ENCODE results near the gene ANK2.
"Not testable (repeated sequence)": the region's sequence is repeated elsewhere in the genome, so short reads cannot be mapped to it uniquely, and the experiment has no call there.

The ANK2 gene

GRCh38 chr4:113189546-113189945 is 140.1 kb downstream of the ANK2 start:
- FAIRE-seq = no peak
- DNase-seq (ENCODE audit: low spot score) = no peak

GRCh38 chr4:113209153-113209552 is 159.7 kb downstream of the ANK2 start:
- DNase-seq (ENCODE audit: low spot score) (no peak), FAIRE-seq (no peak)

DNA sequence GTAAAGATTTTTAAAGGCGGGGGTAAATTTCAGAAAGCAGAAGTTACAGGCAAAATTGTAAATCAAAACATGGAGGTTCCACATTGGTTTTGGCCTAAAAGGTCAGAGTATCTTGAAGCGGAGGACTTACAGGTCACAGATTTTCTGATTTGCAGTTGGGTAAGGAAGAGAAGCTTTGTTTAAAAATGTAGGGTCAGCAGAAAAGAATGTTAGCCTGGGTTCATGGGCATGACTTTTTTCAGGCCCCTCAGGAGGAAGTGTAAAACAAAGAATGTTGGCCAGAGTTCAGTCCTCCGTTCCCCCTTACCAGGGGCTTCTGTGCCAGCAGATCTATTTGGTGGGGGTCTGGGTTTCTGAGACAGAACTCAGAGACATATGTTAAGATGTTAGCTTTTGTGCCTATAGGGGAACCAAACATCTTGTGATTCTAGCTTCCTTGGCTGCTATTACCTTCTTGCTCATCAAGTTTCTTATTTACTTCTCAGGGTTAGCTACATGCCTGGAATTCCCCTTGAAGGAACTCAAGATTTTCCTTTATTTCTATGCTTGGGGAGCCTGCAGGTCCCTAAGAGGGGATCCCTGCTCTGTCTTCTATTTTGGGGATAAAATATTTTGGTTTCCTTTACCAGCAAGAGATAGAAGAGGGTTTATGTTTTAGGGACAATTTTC is 160.3 kb downstream of the ANK2 start:
- no peak for FAIRE-seq
- no peak for DNase-seq (ENCODE audit: low spot score)

DNA sequence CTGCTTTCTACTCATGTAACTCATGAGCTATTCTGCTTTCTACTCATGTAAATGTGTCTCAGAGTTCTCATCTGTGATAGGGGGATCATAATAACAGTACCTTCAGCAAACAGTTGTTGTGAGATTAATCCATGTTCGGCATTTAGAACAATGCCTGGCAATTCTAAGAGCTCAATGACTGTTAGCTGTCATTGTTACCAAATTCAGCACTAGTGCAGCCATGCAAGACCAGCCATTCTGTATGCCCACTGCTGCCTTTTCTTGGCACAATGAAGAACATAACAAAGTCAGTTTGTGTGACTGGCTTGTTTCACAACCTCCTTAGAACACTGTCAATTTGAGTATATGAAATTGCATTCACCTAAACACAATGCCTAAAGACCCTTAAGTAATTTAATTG is 163.2 kb downstream of the ANK2 start:
- DNase-seq (ENCODE audit: low spot score) = no peak
- peak; percentile 27 for FAIRE-seq

- FAIRE-seq (peak; percentile 32), DNase-seq (ENCODE audit: low spot score) (no peak)
Measured at GRCh38 chr4:113221990-113222389, 172.5 kb downstream of the ANK2 start.

- peak; percentile 27 for DNase-seq (ENCODE audit: low spot score)
- FAIRE-seq = no peak
Measured at GRCh38 chr4:113222471-113222870, 173.0 kb downstream of the ANK2 start.

DNA sequence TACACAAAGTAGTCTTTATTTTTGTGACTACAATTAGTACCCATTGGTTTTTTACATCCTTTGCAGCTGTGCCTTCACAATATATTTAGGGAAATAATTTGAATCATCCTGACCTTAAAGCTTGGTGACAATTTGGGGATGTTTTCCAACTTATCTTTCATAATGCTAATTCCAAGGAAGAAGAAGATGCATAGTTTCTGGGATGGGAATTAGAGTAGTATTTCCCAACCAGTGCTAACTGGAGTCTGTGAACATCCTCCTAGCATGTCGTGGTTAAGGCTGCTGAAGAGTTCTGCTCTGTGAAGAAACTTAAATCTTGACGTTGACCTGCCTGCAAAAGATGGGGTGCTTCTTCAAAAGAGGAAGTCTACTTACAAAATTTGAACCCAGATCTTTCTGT is 173.5 kb downstream of the ANK2 start:
- FAIRE-seq (no peak), DNase-seq (ENCODE audit: low spot score) (no peak)

GRCh38 chr4:113232194-113232593 is 182.7 kb downstream of the ANK2 start:
- FAIRE-seq (no peak), DNase-seq (ENCODE audit: low spot score) (peak; percentile 12)

- DNase-seq (ENCODE audit: low spot score) (no peak), FAIRE-seq (no peak)
Measured at GRCh38 chr4:113236916-113237315, 187.5 kb downstream of the ANK2 start.

DNA sequence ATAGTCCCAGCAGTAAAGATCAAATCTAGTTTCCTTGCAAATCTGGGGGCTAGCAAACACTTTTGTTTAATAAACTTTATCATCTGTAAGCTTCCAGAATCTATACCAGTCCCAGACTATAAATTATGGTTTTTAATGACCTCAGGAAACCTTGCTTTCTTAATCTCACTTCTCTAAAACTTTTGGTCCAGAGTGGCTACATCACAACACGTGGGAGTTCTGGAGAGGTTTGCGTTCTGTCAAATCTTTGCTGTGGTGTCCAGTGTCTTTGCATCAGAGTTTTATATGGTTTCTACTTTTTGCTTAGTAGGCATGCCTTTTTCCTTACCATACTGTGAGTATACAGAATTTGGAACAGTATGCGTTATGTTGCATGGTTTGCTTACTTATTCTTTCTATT is 193.9 kb downstream of the ANK2 start:
- FAIRE-seq (no peak), DNase-seq (ENCODE audit: low spot score) (no peak)

DNA sequence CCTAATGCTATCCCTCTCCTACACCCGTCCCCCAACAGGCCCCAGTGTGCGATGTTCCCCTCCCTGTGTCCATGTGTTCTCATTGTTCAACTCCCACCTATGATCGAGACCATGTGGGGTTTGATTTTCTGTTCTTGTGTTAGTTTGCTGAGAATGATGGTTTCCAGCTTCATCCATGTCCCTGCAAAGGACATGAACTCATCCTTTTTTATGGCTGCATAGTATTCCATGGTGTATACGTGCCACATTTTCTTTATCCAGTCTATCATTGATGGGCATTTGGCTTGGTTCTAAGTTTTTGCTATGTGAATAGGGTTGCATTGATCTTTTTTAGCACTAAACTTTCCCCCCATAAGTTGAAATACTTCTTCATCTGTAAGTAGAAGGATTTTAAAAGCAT is 195.3 kb downstream of the ANK2 start:
- not testable (repeated sequence) for DNase-seq (ENCODE audit: low spot score); FAIRE-seq

- no peak for DNase-seq (ENCODE audit: low spot score)
- FAIRE-seq = no peak
Measured at GRCh38 chr4:113248320-113248719, 198.9 kb downstream of the ANK2 start.

DNA sequence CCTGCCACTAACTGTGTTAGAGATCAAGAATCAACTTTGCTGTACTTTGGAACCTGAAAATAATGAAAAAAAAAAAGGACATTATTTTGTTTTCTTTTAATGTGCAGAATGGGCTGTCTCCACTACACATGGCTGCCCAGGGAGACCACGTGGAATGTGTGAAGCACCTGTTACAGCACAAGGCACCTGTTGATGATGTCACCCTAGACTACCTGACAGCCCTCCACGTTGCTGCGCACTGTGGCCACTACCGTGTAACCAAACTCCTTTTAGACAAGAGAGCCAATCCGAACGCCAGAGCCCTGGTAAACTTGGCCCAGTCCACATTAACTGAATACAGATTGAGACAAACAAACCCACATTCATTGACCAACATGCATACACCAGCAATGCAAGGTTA is 206.2 kb downstream of the ANK2 start:
- DNase-seq (ENCODE audit: low spot score) (no peak), FAIRE-seq (no peak)

- no peak for FAIRE-seq
- DNase-seq (ENCODE audit: low spot score) = no peak
Measured at GRCh38 chr4:113256946-113257345, 207.5 kb downstream of the ANK2 start.

- FAIRE-seq (no peak), DNase-seq (ENCODE audit: low spot score) (no peak)
Measured at GRCh38 chr4:113260688-113261087, 211.2 kb downstream of the ANK2 start.

GRCh38 chr4:113263274-113263673 is 213.8 kb downstream of the ANK2 start:
- no peak for FAIRE-seq
- DNase-seq (ENCODE audit: low spot score) = no peak

DNA sequence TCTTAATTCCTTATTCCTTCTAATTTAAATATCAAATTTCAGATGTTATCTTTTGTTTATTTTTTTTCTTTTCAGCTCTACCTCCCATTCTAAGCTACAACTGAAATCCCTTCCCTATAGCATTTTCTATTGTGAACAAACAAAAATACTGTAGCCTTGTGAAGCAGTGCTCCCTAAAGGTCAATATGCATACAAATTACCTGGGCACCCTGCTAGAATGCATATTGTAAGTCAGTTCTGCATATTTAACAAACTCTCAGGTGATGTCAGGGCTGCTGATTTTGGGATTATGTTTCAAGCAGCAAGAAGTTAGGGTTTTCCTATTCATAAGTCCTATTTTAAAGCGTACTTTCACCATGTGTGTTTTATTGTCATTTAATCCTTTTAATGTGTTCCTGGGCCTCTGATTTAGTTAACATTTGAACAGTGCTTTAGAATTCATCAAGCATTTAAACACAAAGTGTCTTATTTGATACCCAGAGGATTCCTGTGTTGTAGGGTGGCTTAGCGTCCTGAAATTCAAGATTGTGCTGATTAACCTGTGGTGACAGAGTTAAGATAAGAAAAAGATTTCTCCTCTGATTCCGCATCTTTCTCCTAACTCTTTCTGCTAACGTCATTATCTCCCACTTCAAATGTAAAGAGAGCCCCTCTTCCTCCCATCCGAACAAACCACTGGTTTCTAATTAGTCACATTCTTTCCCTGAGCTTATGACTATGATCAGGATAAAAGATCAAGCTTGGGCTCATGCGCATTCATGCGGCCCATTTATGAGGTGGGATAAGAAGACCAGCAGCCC is 221.3 kb downstream of the ANK2 start:
- FAIRE-seq = no peak

GRCh38 chr4:113272523-113272922 is 223.1 kb downstream of the ANK2 start:
- DNase-seq (ENCODE audit: low spot score) (no peak), FAIRE-seq (no peak)

More for the DNA sequence above, 221.3 kb downstream of the ANK2 start:
- DNase-seq (ENCODE audit: low spot score) = no peak

GRCh38 chr4:113273721-113274220 is 224.3 kb downstream of the ANK2 start:
- DNase-seq (ENCODE audit: low spot score) = no peak
- FAIRE-seq = no peak

GRCh38 chr4:113276464-113277170 is 227.2 kb downstream of the ANK2 start:
- FAIRE-seq (no peak), DNase-seq (ENCODE audit: low spot score) (no peak)

DNA sequence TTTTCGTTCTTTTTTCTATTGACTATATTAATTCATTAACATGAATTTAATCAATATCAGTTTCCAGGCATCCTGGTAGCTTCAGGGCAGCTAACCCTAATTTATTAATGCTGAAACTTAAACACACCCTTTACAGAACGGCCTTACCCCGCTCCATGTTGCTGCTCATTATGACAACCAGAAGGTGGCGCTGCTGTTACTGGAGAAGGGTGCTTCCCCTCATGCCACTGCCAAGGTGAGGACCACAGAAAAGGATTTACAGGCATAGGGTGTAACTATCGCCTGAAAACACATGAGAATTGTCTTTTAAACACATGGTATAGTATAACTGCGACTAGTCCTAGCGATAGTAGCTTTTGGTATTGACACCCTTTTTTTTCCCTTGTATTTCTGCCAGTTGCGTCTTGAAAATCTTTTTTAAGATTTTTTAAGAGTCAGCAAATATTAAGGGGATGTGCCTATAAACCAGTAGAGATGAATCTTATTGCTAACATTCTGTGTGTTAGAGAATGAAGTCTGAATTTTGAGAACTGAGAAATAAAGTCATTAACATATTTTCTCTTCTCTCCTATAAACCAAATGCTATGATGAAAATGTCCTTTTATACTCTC is 229.0 kb downstream of the ANK2 start:
- DNase-seq (ENCODE audit: low spot score) (peak; percentile 81), FAIRE-seq (peak; percentile 96)

GRCh38 chr4:113285501-113285900 is 236.0 kb downstream of the ANK2 start:
- DNase-seq (ENCODE audit: low spot score) = no peak
- no peak for FAIRE-seq

All from urothelium cell line (cell line).